HK-2 (cell line): ENCODE data around the gene ATP2C2.
"Not testable (repeated sequence)": the region's sequence is repeated elsewhere in the genome, so short reads cannot be mapped to it uniquely, and the experiment has no call there.

Experiments
- DNase-seq: peaks from one replicate; pipeline ENCODE4 v3.0.0-alpha.2; 2018; ENCODE audit not compliant: unreplicated experiment

Gene ATP2C2

DNA sequence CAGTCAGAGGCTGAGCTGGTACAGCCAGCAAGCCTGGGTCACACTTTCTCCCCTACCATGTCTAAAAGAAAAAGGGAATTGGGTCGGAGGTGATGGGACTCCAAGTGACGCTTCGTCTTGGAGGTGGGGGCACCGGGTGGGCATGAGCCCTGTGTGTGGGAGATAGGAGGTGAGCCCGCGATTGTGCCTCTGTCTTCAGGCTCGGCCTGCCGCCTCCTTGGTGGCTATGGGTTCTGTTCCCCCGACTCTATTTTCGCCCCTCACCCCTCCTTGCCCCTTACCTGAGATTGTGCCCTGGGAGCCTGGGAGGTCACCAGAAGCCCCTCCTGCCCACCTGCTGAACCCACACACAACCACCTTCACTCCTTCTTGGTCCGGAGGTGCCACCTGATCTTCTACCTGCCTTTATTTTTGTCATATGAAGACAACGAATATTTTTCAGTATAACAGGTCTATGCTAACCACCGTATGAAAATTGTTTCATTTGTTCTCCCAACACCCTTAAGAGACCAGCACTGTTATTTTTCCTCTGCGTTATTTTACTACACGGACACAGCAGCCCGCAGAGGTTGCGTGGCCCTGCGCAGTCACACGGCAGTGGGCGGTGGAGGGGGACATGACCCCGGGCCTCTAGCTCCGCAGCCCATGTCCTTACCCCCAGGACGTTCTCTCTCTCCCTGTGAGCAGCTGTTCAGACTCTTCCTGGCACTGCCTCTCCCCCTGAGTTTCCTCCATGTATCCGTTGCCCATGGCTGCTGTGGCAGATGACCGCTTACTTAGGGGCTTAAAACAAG is 49.9 kb downstream of the ATP2C2 start:
- no peak for DNase-seq

DNA sequence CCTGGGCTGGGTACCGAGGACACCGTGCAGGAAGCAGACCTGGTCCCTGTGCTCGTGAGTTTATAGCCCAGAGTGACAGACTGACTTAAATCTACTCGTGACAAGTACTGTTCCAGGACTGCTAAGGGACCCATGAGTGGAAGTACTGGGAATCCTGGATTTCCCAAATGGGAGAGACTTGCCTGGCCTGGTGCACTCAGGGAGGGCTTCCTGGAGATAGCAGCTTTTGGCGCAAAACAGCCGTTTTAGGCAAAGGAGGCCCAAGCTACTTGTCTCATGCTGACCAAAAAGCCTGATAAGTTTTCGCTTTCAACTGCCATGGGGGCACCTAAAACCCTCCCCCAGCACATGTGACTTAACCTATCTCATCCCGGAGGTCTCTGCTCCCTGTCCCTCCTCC is 51.4 kb downstream of the ATP2C2 start:
- DNase-seq = no peak

DNA sequence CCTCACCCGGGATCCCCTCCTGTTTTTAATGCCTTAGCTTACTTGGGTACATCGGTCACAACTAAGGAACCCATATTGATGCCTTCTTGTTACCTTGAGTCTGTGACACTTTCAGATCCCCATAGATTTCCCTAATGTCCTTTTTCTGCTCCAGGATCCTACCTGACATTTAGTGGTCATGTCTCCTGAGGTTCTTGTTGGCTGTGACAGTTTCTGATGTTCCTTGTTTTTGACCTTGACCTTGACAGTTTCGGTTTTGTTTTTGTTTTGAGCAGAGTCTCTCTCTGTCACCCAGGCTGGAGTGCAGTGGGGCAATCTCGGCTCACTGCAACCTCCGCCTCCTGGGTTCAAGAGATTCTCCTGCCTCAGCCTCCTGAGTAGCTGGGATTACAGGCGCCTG is 52.2 kb downstream of the ATP2C2 start:
- not testable (repeated sequence) for DNase-seq

DNA sequence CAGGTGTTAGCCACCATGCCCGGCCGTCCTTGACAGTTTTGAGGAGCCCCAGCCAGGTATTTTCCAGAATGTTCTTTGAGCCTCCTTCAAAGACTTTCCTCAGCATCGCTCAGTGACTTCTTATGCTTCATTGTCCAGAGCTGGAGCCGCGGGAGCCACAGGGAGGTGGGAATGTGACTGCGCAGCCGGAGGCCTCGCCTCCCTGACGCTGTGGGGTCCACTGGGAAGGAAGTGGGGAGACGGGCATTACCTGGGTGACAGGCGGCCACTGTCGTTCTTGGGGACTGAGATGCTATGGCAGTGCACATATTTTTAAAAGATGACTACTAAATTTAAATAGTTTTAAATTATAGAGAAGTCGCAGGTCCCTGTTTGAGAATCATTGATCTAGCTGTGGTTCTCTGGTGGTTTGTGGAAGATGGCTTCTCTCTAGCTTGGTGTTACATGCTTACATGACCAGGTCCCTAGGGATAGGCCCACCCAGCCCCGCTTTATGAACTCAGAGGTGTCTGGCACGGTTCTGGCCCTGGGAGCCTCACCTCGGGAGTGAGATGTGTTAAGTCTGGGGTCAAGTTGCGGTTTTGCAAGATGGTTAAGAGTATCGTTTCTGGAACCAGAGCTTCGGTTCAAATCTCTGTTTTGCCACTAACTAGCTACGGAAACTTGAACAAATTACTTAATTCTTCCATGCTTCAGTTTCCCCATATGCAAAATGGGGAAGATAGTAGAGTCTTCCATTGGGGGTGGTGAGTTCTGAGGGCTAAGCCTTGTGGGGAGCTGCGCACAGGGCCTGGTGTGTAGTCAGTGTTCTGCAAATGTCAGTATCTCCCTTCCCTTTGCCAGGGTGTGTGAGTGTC is 53.0 kb downstream of the ATP2C2 start:
- no peak for DNase-seq

DNA sequence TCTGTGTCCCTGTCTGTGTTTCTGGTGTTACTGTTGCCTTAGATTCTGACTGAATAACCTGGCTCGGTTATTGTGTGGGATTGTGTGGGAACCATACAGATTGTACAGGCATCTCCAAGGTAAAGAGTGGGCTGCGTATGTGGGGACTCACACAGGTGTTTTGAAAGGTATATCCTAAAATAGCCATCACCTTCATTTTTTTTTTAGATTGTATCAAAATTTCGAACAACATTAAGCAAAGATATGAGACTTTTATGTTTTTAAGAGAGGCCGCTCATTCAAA is 53.5 kb downstream of the ATP2C2 start:
- no peak for DNase-seq

DNA sequence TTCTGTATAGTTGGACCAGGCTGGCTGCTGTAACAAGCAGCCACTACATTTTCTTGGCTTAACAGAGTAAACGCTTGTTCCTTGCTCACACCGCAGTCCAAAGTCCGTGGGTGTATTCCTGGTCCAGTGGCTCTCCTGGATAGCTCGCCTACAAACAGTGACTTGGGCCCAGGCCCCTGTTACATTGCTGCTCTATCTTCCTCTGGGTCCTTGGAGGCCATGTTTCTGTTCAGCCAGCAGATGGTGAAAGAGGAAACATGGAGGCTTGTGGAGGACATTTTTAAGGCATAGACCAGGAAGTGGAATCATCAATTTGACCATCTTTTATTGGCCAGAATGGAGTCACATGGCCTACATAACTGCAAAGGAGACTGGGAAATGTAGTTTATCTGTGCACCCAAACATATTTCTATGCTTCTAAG is 55.1 kb downstream of the ATP2C2 start:
- DNase-seq = no peak

DNA sequence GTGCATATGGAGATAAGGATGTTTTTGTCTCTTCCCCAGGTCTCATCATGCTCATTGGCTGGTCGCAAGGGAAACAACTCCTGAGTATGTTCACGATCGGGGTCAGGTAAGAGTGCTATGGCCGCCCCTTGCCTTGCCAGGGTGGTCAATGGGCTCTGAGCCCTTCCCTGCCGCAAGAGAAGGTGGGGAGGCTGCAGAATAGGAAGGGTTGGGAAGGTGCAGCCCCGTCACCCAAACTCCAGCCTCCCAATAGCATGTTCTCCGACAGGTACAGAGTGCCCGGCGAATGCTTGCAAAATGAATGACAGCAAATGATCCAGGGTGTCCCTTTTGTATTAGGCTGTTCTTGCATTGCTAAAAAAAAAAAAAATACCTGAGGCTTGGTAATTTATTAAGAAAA is 57.4 kb downstream of the ATP2C2 start:
- no peak for DNase-seq

DNA sequence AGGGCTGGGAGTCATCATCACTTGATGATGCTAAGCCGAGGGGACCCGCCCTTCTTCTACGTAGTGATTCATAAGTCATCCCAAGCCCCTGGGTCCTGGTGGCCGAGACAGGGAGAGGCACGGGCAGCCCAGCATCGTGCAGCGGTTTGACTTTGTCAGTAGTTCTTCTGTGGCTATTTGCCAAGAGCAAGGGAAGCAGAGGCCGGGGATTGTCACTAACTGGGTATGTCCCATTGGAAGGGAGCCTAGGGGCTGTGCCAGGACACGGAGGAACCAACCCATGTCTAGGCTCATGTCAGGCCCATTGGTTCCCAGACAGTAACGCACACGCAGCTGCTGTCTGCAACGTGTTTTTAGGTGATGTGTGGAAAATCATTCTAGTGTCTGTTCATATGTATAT is 58.5 kb downstream of the ATP2C2 start:
- DNase-seq = no peak

DNA sequence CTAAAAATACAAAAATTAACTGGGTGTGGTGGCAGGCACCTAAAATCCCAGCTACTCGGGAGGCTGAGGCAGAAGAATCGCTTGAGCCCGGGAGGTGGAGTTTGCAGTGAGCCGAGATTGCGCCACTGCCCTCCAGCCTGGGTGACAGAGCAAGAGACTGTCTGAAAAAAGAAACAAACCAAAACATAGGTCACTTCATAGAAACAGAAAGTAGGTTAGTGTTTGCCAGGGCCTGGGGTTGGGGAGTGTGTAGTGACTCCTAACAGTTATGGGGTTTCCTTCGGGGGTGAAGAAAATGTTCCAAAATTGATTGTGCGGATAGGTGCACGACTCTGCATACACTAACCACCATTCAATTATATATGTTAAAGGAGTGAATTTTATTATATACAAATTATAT is 59.2 kb downstream of the ATP2C2 start:
- DNase-seq = no peak

DNA sequence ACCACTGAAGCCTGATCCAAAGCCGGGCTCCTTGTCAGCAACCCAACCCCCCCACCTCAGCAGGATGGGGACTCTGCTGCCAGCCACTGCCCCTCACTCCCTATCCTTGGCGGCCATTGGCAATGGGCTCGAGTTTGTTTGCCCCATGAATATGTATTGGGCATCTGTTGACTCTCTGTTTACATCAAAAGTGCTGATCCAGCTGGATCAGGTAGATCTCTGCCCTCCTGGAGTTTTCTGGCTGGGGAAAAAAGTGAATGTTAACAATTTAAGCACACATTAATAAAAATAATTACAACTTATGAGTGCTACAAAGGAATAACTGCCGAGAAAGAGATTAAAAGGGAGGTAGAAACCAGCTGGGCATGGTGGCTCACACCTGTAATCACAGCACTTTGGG is 62.5 kb downstream of the ATP2C2 start:
- no peak for DNase-seq

DNA sequence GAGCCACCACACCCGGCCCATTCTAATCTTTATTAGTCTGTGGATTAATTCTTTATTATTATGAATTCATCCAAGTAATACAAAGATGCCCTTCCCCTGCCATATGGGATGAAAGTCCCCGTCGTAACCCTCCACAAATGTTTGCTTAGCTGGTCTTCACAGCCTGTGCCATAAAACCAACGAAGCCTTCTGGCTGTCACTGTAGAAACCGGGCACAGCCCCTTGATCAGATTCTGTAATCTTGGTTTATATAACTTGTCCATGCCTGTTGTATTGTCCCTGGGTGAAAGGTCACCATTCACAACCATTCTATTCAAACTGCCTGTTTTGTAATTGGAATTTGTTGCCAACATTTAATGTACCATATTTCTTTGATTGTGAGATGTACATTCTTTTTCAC is 66.5 kb downstream of the ATP2C2 start:
- no peak for DNase-seq

DNA sequence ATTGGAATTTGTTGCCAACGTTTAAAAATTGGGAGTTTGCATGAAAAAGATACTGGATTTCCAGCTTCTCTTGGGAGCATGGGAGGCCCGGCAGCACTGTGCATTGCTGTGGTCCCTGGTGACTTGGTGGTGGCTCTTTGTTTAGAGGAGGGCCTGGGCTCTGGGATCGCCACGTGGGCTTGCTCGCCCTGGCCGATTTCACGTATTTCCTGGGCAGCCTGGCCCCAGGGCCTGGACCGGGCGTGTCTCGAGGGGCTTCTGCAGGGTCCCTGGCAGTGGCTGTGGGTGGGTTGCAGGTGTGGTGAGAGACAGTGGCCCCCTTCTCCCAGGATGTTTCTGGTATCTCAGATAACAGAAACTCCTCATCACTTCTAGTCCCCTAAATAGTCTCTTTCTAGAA is 67.9 kb downstream of the ATP2C2 start:
- DNase-seq = no peak

DNA sequence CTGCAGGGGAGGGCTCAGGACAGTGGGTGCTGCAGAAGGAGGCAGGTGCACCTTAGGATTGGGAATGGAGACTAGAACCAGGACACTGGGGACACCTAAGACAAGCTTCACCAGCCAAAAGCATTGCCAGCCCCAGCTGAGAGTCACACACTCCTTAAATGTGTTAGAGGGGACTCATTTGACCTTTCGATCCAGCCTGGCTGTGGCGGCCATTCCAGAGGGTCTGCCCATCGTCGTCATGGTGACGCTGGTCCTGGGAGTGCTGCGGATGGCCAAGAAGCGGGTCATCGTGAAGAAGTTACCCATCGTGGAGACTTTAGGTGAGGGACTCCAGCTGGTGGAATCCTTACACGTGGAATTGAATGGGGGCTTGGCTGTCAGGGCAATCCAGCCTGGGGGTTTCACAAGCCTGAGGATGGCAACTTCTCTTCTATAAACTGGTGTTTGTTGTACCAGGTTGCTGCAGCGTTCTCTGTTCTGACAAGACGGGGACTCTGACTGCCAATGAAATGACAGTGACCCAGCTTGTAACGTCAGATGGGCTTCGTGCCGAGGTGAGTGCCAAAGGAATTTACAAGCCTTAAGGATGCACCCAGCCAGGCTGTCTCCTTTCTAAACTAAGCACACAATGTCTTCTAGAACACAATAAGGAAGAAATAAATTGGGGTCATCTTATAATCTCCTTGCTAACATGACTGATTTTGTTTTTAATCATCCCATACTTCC is 70.8 kb downstream of the ATP2C2 start:
- no peak for DNase-seq

DNA sequence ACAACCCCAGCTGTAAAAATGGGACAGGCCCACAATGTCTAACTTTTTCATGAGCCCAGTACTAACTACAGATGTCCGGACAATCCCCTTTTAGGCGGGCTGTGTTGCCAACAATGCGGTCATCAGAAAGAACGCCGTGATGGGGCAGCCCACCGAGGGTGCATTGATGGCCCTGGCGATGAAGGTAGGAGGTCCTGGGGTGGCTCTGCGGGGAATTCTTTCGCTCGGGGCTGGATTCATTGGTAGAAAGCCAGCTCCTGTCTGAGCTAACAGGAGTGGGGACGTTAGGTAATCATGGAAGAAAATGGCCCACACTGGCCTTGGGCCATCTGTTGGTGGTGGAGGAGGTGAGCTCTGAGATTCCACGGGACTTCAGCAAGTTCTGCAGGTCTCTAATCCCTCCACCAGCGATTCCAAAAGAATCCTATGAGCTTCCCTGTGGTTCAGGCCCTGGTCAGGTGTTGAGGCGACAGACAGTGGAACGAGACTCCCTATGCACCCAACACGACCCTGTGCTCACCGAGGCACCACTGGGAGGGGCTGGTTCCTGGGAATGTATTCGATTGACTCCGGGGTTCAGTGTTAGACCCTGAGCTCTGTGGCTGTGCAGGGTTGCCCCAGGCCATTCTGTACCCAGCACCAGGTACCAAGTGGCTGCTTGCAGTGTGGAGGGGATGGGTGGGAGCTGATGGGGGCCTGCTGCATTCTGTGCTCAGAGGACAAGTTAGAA is 74.2 kb downstream of the ATP2C2 start:
- no peak for DNase-seq

DNA sequence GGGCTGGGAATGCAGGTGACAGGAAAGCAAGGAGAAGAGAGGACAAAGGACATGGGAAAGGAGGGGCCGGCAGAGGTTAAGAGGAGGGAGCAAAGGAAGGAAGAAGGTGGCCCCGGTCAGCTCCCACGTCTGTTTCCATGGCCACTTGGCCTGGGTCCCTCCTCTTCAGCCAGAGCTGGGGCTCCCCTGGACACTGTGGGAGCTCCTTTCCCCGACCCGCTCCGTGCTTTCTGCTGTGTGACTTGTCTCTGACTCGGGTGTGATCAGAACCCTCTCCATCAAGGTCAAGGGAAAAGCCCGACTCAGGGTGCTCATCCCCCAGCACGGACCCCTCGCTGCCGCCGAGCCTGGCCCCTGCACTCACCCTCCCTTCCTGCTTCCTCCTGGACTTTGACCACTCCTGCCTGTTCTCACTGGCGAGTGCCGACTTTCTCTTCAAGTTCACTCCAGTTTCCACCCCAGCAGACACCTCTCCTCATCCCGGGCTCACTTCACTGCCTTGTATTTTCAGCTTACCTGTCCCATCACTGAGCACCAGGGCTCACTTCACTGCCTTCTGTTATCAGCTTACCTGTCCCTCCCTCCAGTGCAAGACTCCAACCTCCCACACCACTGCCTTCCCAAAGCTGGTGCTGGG is 74.9 kb downstream of the ATP2C2 start:
- DNase-seq = no peak

DNA sequence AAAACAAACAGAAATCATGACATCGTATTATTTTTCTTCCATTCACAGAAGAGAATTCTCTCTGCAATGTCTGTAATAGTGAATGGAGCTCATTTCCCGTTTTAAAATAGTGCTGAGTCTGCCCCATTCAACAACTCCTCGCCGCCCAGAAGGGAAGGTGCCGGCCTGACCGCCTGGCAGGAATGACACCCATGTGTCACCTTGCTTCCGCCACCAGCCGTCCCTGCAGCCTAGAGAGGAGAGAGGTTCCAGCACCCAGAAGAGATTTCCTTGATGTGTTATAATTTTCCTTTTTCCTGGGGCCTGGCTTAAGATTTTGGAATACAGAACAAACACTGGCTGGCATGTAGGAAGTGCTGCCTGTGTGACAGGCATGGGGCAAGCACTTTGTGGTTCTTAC is 76.1 kb downstream of the ATP2C2 start:
- no peak for DNase-seq

DNA sequence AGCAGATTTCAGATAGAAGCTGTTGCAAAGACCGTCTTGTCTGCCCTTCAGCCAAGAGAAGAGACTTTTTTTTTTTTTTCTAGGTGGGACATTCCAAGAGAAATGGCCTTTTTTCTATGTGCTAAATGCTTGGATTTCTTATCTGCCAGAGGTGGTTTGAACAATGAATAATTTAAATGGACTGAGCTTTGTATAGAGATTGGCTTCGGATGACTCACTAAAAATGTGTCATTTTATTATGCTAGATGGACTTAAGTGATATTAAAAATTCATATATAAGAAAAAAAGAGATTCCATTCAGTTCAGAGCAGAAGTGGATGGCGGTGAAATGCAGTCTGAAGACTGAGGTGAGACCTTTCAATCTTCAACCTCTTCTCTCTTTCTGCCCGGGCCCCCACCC is 77.7 kb downstream of the ATP2C2 start:
- DNase-seq = no peak

DNA sequence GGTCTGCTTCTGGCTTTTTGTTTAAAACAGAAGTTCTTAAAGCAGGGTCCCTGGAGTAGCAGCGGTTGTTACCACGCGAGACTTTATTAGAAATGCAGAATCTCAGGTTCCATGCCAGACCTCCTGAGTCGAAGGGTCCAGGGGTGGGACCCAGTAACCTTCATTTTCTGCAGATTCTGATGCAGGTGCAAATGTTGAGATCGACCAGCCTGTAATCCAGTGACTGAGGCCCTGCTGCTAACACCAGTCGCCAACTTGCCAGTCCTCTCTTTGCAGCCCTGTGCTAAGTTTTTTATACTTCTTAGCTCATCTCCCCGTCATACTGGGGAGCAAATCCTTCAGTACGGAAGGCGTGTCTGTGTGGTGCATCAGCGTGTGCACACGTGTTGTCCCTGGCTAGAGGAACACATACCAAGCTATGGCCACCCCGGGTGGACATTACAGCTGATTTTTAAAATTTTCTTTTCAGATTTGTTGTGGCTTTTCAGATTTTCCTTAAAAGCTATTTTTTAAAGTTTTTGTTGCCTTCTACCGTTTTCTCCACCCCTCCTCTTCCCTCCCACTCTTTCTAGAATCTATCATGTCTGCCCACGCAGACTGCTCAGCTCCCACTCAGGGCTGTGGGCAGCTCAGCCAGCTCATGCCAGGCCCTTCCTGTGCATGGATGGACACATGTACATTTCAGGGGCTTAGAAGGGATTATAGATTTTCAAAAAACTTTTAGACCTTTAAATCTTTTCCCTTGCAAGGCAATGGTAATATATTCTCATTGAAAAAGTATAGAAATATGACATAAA is 78.5 kb downstream of the ATP2C2 start:
- no peak for DNase-seq

DNA sequence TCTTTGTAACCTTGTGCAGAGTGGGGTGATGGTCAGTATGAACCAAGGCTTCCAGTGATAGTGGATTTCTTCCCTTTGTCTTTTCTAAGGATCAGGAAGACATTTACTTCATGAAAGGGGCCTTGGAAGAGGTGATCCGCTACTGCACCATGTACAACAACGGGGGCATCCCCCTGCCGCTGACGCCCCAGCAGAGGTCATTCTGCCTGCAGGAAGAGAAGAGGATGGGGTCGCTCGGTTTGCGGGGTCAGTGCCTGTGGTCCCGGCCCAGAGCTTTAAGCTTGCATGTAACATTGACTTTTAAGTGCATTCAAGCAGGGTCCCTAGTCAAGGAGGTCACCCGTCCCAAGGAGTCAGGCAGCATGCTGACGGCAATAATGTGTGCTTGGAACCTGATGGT is 80.1 kb downstream of the ATP2C2 start:
- no peak for DNase-seq
